Measurements from ENCODE around the gene FKBP8. TPM values are rescaled to one million over a fixed set of nuclear protein-coding genes. Genes with fewer than 3 reads are reported as not detected.
"Not testable (repeated sequence)": the region's sequence is repeated elsewhere in the genome, so short reads cannot be mapped to it uniquely, and the experiment has no call there.

FKBP8 gene
- total RNA-seq, 4 donors from 2014 or later, result 248 to 285 (median 263) TPM

DNA sequence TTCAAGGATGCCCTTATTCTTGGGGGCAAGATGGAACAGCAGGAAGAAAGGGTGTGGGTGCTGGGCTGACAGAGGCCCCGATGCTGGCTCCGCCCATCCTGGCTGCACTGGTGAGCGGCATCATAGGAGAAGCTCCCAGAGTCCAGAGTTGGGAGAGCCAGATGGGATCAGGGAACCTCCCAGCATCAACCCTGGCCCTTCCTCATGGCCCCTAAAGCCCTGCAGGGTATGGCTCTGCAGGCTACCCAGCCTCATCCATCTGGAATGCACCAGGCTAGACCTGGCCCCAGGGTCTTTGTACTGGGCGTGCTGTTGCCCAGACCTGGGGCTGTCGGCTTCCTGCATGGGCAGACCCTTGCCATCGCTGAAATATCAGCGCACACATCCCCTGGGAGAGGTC lies 13.6 kb downstream of the FKBP8 start:
- no peak for DNase-seq (ENCODE audit: low spot score in 2 of 2)
- no peak overlapping the region for H3K4me3 ChIP-seq (ENCODE audit: low read depth, poor library complexity, severe bottlenecking)
- intact Hi-C loops (cut with DNase I; ENCODE audit: low total_unique reads), result no loop called here
- 71 to 76% methylated on average over 7 of the region's 7 CpGs for WGBS, 2 donors
- TF ChIP-seq POLR2A (IDR thresholded peaks at IDR 0.05), result no peak
- TF ChIP-seq, protein P1, sequence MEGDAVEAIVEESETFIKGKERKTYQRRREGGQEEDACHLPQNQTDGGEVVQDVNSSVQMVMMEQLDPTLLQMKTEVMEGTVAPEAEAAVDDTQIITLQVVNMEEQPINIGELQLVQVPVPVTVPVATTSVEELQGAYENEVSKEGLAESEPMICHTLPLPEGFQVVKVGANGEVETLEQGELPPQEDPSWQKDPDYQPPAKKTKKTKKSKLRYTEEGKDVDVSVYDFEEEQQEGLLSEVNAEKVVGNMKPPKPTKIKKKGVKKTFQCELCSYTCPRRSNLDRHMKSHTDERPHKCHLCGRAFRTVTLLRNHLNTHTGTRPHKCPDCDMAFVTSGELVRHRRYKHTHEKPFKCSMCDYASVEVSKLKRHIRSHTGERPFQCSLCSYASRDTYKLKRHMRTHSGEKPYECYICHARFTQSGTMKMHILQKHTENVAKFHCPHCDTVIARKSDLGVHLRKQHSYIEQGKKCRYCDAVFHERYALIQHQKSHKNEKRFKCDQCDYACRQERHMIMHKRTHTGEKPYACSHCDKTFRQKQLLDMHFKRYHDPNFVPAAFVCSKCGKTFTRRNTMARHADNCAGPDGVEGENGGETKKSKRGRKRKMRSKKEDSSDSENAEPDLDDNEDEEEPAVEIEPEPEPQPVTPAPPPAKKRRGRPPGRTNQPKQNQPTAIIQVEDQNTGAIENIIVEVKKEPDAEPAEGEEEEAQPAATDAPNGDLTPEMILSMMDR (IDR thresholded peaks at IDR 0.05), result no peak

DNA sequence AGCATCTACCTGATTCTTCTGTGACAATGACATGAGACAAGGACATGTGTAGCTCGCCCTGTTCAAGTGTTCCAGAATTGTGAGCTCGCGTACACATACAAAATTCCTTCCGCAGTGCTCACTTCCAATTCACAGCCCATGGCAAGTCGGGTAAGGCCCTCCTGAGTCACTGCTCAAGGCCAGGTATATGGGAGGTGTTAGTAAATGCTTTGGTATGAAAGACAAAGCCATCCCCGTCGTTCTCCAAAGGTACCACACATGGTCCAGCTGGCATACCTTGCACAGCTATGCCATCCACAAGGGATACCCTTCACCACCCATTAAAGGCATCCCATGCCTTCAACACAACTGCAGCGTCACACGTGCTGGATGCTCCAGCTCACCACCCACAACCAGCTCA lies 17.1 kb downstream of the FKBP8 start:
- 74 to 84% methylated on average over 9 of the region's 9 CpGs for whole genome bisulfite sequencing, 2 donors
- no peak overlapping the region for H3K4me3 ChIP-seq (ENCODE audit: low read depth, poor library complexity, severe bottlenecking)
- no peak for TF ChIP-seq POLR2A (IDR thresholded peaks at IDR 0.05)
- TF ChIP-seq, protein P1 (IDR thresholded peaks at IDR 0.05), result no peak
- no peak for DNase-seq (ENCODE audit: low spot score in 2 of 2)
- intact Hi-C loops (cut with DNase I; ENCODE audit: low total_unique reads), result no loop called here

- 85 to 91% methylated on average over 9 of the region's 9 CpGs for WGBS, 2 donors
- intact Hi-C loops (cut with DNase I; ENCODE audit: low total_unique reads), result no loop called here
These were observed 19.5 kb downstream of the FKBP8 start for GRCh38 chr19:18523841-18524240.

GRCh38 chr19:18522862-18523440 lies 20.4 kb downstream of the FKBP8 start:
- 66 to 70% methylated on average over 19 of the region's 19 CpGs for WGBS, 2 donors
- H3K4me3 ChIP-seq (ENCODE audit: low read depth, poor library complexity, severe bottlenecking); intact Hi-C loops (cut with DNase I; ENCODE audit: low total_unique reads): not testable (repeated sequence)
- peak in 1 of 2 donors; percentile 86 for DNase-seq (ENCODE audit: low spot score in 2 of 2)

More at GRCh38 chr19:18523841-18524240, 19.5 kb downstream of the FKBP8 start:
- no peak overlapping the region for H3K4me3 ChIP-seq (ENCODE audit: low read depth, poor library complexity, severe bottlenecking)
- no peak for TF ChIP-seq POLR2A (IDR thresholded peaks at IDR 0.05)
- TF ChIP-seq, protein P1 (IDR thresholded peaks at IDR 0.05), result no peak
- DNase-seq (ENCODE audit: low spot score in 2 of 2), result no peak

GRCh38 chr19:18522124-18522861 lies 21.1 kb downstream of the FKBP8 start:
- DNase-seq (ENCODE audit: low spot score in 2 of 2), result peak; percentile 100
- 2% methylated on average over 47 to 50 of the region's 51 CpGs for WGBS, 2 donors
- TF ChIP-seq, protein P1 (IDR thresholded peaks at IDR 0.05), result no peak
- no peak for TF ChIP-seq POLR2A (IDR thresholded peaks at IDR 0.05)
- intact Hi-C loops (cut with DNase I; ENCODE audit: low total_unique reads), result no loop called here
- no peak overlapping the region for H3K4me3 ChIP-seq (ENCODE audit: low read depth, poor library complexity, severe bottlenecking)

DNA sequence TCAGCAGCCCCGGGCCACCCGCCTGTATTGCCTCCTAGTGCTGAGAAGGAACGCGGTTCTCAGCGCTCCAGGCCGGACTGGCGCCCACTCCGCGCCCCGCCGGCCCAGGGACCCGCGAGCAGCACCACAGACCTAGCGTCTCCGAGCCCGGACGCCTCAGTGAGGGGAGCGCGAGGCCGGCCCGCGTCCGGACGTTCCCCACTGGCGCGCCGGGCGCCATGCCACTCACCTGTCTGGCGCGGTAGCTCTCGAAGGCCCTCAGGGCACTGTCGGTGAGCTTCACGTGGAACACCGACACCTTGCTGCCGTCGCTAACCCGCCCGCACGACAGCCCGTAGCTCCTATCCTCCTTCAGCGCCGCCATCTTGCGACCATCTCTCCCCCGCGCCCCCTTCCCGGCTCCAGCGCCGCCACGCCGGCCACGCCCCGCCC lies 21.7 kb downstream of the FKBP8 start, which contains the start of gene ELL:
TSS of gene ELL (minus strand) at position 379 of the 432 bp plus-strand sequence. CDS start at position 364, 15 bp downstream.
- peak within 1 kb of the TSS; percentile 98 for H3K4me3 ChIP-seq (ENCODE audit: low read depth, poor library complexity, severe bottlenecking)
- TF ChIP-seq, protein P1 (IDR thresholded peaks at IDR 0.05), result no peak
- peak in 1 of 2 donors; percentile 71 for TF ChIP-seq POLR2A (IDR thresholded peaks at IDR 0.05)
- DNase-seq (ENCODE audit: low spot score in 2 of 2), result no peak
- 0 to 2% methylated on average over 13 to 17 of the region's 52 CpGs for WGBS, 2 donors
- intact Hi-C loops (cut with DNase I; ENCODE audit: low total_unique reads), result no loop called here

Data from lower leg skin (tissue), 4 donors.